GM21619 (cell line): ENCODE measurements around the gene SERPIND1.

Experiments
- ATAC-seq: cut with Tn5 transposase; IDR thresholded peaks from one replicate; pipeline ENCODE4 v1.9.1; 2021; ENCODE audit not compliant: unreplicated experiment

The SERPIND1 gene

DNA sequence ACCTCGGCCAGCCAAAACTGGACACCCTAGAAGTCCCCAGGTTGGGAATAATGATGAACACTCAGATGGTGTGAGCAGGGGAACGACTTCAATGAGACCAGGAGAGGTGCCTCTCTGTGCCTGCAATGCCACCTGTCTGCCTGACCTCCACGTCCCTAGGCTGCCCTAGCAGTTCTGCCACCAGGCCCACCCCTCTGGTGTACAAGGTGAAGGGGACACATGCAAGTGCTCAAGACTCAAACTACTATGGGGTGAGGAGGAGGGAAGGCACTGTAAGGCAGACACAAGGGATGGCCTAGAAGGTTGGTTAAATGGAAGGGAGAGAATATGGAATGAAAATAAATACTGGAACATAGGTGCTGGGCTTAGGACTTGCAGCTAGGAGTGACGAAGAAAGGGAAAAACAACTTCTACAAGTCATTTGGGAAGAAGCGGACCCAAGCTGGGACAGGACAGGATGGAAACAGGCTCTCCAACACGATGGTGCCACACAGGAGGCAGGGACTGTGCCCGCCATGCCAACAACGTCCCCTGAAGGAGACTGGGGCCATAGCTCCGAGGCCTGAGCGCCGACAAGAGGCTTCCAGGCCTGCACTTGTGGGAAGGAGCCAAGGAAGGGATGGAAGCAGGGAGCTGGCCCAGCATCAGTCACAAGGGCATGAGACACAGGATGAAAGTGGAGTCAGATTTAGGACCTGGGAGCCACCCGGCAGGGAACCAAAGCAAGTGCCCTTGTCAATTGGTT is 18.5 kb downstream of the SERPIND1 start:
- no peak for ATAC-seq

DNA sequence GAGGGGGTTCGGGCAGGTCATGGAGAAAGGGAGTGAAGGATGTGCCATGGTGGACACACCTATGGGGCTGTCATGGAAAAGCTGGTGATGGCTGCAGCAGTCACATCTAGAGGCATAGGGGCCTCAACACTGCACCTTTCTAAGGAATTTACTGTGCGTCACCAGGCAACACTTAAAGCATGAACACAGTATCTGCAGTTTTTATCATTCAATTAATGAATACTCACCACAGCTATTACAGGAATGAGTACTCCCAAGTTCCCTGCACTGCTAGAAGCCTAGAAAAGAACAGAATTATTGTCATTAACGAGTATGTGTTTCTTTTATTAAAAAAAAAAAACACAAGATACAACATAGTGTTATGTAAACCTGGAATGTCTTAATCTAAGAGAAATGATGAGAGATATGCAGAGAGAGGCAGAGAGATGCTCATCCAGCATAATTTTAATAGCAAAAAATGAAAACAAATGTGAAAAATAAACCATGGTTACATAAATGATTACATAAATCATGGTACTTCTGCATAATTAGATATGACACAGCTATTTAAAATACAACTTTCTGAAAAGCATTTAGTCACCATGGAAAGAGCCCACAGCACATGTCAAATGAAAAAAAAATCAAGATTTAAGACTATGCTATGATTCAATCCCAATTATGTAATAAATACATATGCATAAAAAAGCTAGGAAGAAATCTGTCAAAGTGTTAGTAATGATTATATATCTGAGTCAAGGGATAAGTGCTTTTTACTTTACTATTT is 19.2 kb downstream of the SERPIND1 start:
- ATAC-seq = no peak

DNA sequence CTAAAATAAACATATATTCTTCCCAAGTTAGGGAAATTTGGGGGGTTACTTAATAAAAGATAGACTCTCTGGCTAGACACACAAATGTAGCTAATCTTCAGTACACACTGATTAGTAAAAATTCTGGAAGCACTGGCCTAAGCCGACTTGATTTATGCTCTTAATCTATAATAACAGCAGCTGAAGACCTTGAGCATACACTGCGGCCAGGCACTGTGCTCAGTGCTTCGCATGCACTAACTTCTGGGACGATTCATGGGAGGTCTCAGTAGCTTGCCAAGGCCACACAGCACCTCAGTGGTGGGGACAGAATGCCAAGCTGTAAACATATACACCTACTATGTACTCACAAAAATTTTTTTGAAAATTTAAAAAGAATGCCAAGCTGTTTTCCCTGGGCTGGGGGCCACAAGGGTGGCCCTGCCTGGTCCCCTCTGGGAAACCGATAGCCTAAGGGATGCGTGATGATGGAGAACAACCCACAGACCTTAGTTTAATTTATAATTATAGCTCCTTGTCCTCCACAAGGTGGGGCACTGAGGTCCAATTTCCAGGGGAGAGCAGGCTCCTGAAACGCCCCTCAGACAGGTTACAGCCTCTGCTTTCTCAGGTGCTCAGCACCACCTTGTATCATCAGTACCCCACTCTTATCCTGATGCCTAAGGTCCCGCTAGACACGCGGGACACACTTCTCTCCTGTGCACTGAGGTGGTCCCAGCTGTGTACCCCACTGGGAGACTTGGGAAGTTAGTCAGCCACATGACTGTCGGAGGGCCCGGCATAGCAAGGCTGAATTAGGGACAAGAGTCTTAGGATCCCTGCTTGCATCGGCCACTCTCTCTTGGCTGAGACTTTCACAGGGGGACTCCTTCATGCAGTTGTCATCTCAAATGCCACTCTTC is 20.1 kb downstream of the SERPIND1 start:
- no peak for ATAC-seq

DNA sequence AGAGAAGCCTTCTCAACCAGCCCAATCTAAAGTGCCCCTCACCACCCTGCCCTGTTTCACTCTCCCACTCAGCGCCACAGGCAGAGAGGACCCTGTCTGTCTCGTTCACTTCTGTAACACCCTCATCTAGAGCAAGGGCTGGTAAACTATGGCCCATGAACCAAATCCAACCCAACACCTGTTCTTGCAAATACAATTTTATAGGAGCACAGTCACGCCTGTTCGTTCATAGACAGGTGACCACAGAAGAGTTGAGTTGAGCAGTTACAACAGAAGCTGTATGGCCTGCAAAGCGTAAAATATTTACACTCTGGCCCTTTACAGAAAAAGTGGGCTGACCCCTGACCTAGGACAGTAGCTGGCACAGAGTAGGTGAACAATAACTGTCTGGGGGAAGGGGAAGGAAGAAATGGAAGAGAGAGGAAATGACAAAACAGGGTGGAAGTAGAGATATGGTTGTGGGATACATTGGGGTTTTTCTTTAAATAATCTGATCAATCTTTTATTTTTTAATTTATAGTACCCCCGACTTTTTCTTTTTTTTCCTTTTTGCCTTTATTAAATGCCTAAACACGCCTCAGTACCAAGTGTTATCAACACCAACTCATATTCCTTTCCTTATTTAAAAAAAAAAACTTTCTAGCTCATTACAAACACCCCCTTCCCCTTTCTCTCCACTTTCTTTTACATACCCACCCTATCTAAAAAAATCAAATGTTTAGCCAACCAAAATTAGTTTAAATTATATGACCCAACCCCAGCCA is 20.9 kb downstream of the SERPIND1 start:
- no peak for ATAC-seq

DNA sequence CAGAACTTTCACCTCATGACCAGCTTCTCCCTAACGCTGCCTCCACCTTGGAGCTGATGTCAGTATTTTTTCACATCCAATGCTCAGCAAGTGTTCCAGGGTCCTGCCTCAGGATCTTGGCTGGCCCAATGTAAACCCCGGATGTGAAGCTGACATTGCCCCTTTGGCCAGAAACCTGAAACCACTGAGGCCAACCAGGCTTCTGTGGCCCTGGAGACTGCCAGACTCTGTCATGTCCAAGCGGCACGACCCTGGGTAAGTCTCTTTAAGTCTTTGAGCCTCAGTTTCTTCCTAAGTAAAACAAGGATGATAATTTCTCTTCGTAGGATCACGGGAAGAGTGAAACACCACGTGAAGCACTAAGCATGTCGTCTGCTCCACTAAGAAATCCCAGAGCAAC is 22.8 kb downstream of the SERPIND1 start:
- no peak for ATAC-seq

DNA sequence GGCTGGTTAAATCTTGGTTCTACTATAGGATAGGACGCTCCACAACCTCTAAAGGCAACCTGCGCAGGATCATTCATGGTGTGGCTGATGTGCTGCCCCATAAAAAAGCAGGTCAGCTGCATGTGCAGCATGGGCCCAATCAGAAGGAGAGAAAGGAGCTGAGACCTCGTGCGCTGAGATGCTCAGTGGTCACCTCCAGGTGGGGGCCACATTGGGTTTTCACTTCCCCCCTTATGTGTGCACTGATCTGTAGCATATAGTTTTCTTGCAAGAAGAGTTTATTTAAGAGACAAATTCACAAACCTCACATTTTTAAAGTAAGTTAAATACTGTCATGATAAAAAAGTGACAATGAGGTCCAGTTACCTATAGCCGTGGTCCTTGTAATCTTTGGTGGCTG is 24.3 kb downstream of the SERPIND1 start:
- no peak for ATAC-seq

DNA sequence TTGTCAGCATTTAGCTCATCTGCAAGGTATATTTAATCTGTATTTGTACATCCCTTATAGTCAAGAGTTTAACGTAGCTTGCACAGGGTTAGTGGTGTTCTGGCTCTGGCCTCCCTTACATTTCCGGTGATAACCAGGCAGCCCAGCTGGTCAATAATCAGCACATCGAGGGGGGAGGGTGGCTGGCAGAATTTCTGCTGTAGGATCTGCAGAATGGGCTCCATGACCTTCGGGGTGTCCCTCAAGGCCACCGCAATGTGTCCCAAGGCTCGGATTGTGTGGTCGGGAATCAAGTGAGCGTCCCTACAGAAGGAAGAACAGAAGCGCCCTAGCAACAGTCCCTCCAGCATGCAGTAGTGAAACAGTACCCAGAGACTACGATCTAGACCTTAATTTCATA is 25.1 kb downstream of the SERPIND1 start:
- no peak for ATAC-seq

DNA sequence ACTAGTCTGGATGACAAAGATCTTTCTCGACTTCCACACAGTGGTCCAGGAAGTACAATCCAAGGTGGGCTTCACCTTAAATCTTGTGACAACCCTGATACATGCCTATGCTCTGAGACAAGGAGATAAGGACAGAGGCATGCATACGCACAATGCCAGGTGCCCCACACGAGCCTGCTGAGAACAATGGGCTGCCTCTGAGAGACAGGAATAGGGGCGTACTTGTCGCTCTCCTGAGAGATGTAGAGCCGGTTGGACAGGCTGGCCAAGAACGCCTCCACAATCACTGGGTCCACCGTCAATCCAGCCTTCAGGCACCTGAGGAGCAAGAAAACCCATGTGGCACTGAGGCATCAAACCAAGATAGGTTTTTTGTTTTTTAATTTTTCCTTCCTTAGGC is 25.5 kb downstream of the SERPIND1 start:
- no peak for ATAC-seq

DNA sequence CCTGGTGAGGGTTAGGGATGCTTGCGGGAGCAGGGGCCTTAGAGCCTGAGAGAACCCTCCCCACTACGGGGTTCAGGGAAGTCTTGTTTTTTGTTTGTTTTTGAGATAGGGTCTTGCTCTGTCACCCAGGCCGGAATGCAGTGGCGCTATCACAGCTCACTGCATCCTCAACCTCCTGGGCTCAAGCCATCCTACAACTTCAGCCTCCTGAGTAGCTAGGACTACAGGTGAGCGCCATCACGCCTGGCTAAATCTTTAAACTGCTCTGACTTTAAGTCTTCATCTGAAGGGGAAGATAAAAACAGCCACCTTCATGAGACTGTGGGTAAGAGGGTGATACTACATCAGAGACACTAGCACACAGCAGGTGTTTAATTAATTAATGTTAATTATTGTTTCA is 28.5 kb downstream of the SERPIND1 start:
- no peak for ATAC-seq

DNA sequence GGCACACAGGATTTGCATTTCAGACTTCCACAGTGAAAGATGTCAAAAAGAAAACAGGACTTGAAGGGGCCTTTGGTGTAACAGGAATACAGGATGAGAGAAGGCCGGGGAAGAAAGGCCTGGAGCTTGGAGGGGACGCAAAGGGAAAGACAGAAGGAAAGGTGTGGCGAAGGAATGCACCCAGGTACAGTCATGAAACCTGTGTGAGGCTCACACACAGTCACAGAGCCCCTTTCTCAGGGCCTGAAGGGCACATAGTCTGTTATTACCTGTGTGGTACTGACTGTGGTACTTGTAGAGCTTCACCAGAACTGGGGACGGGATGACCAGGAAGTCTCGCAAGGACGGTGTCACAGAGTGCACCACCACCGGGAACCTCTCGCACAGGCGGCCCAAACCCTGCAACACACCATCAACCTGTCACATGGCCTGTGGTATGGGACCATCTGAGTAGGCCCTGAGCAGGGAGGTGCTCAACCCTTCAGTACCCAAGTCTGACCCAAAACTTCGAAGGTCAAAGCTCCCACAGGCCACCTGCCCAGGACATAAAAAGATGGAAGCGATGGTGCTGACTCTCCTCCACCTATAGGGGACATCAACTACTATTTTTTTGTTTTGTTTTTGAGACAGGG is 29.1 kb downstream of the SERPIND1 start:
- no peak for ATAC-seq

DNA sequence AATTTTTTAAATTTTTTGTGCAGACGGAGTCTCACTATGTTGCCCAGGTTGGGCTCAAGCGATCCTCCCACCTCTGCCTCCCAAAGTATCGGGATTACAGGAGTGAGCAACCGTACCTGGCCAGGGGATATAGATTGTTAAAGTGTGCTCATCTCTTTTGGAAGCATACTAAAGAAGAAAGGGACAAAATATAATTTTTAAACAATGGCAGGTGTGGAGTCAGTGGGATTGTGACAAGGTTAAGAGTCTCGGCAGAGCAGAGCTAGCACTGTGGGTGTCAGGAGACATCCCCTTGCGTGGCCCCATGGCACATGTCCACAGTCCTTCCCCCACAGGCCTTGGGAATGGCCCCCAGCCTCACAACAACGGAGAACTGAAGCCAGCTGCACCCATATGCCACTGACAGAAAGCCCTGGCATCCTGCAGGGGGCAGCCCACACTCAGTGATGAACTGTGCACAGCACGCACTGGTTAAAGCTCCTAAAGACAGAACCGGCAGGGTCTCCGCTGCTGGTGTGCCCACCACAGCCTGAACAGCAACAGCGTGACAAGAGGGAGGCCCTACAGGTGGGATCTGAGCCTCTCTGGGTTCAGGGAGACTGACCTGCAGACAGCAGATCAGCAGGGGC is 29.9 kb downstream of the SERPIND1 start:
- ATAC-seq = no peak

DNA sequence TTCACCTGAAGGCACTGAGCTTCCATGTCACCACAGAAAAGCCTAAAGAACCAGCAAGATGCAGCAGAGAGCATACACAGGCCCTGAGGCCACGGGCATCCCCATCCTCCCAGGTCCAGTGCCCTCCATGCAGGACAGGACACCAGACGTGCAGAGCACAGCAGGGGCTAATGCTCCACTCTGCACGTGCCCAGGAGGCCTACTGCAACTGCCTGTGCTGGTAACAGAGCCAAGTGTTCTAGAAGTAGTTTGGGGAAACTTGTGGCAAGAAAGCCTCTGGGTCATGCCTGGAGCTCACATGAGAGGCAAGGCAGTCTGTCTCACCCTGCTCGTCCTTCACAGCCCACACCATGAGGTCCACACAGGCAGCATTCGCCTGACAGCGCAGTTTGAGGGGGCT is 30.7 kb downstream of the SERPIND1 start:
- ATAC-seq = no peak

DNA sequence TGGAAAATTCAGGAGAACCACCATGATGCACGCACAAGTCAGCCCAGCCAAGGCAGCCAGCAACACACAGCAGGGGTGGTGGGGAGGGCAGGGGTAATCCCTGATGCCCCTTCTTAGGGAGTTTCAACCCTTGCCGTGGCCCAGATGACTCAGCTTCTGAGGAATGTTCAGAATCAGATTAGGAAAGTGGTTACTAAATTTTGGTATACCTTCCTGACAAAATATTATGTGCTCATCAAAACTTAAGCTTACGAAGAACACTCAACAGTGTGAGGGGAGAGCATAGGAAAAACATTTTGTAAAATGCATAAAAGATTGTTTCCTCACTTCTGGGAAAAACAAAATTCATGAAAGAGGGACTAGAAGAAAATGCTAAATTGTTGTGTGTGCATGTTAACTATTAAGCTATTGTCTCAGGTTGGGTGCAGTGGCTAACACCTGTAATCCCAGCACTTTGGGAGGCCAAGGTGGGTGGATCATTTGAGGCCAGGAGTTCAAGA is 32.1 kb downstream of the SERPIND1 start:
- ATAC-seq = no peak

DNA sequence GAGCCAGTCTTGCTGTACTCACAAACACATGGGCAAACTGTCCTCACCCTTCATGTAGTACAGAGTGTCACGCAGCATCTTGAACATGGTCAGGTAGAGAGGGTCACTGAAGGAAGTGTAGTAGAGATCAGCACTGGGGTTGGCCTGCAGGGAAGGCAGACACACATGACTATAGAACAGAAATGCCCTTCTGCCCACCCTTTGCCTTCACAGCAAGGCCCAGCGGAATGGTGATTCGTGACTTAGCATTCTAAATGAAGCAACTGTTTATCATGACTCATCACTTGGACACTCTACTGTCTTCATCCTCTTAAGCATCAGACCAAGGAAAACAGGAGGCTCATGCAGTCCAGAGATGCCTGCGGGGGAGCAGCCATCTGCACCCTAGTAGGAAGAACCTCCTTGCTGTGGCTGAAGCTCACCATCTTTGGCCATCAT is 33.4 kb downstream of the SERPIND1 start:
- ATAC-seq = no peak

DNA sequence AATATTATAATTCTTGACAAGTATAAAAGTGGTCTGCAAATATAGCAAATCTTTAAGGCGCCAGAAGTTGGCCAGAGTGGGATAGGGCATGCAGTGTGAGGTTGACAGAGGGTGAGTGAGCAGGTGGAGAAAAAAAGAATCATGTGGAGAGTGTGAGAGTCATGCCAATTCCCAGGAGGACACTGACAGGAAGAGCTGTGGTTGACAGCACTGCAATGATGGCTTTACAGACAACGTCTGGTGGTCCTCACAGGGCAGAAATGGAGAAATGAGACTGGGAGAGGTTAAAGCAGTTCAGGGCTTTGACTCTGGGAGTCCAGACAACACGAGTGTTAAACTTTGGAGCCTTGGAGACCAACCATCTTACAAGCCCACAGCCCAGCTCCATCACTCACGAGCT is 34.9 kb downstream of the SERPIND1 start:
- ATAC-seq = no peak

DNA sequence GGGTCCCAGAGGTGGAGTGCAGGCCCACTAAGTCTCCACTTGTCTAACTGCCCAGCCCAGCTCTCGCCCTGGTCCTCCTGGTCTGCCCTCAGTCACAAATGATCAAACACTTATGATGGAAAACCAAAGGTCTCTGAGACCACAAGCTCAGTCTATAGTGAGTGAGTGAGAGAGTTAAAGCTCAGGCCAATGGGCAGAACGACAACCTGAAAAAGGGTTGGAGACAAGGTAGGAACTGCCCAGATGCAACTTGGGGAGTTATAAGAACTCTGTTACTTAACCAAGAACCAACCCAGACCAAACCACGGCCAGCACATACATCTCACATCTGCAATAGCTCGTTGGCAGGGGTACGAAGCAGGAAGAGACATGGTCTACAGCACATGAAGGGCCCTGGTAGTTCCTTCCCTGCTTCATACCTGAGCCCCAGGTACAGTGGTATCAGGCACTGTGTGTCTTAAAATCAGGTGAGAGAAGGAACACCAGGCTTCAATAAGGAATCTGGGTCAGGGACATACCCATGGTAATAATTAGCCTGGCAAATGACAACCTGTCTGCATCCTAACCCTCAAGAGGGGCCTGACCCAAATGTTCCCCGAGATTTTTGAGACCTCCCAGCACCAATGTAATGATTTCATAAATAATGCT is 35.7 kb downstream of the SERPIND1 start:
- ATAC-seq = no peak

DNA sequence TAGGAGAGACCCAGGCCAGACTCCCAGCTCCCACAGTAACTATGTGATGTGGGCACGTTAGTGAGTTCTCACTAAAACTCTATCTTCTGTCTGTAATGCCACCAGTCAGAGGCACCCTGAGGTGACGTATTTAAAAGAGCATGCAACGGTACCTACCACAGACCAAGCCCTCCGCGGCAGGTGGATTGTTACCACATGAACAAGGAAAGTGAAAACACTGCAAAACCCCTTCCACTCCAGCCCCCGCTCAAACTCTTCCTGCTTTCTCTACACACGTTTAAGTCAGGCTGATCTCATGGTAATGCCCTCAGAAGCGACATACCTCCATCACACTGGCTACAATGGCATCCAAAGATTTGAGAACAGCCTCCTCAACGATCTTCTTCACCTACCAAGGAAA is 36.7 kb downstream of the SERPIND1 start:
- ATAC-seq = no peak

DNA sequence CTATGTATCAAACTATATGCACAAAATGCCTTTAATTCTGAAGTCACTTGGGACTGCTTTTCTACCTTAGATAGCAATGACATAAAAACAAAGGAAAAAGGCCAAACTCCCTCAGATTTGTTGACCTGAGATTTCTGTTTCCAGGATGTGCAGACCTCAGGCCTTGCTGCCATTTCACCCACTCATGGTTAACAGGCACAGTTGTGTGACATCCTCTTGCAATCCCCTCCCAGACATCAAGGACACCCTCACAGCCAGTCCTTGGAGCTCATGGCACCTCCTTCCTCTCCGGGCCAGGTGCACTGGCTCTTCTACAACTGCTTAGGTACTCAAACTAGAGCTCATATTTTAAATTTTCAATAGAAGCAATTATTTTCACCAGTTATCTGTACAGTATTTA is 37.3 kb downstream of the SERPIND1 start:
- no peak for ATAC-seq

DNA sequence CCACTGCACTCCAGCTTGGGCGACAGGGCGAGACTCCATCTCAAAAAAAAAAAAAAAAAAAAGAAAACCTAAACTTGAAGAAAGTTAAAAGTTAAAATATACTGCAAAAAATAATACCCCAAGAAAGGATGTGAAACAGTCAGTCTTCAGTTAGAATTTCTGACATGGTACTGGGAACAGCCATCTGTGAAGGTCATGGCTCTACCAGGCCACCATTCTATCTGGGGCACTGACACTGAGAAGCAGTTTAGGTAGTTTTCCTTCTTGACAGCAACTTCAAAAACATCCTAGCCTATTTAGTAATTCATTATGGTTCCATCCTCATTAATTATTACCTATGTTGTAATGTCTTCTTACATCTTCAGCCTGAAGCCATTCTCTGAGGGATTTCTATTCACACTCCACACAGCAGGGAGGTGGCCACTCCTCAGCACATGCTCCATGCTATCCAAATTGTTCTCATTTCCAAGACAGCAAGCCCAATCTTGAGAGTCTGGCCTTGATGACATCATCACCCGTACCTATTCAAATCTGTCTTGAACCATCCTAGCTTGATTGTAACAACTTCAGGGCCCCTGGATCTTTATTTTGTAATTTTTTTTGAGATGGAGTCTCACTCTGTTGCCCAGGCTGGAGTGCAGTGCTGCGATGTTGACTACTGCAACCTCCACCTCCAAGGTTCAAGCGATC is 38.2 kb downstream of the SERPIND1 start:
- ATAC-seq = no peak
